ENCODE data around the gene CUX1. TPM values are rescaled to one million over a fixed set of nuclear protein-coding genes. Genes with fewer than 3 reads are reported as not detected.

The CUX1 gene
- total and polyA plus RNA-seq, 5 donors = 54.1 to 146 (median 109) TPM

DNA sequence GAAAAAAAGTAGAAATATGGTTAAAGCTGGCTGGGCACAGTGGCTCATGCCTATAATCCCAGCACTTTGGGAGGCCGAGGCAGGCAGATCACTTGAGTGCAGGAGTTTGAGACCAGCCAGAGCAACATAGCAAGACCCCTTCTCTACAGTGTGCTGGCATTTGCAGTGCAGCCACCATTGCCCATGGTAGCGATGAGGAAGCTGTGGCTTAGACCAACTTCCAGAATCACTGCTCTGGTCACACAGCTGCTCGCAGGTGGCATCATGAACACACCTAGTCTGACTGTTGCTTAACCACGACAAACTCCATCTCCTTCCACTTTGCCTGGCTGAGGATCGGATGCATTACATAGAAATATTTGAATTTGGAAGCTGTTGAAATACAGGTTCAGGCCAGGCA, 137.1 kb downstream of the CUX1 start:
- peaks cover 13% of the 10 kb centered on the region for H3K4me1 ChIP-seq (ENCODE audit: control insufficient read depth, insufficient read depth, low read length)
- WGBS = 89% methylated on average over 5 of the region's 5 CpGs
- no peak overlapping the region for H3K4me3 ChIP-seq (ENCODE audit: low read length)
- H3K9me3 ChIP-seq (ENCODE audit: control insufficient read depth, low read length) = no peaks in the 10 kb centered on the region
- DNase-seq (peak in 1 of 3 donors; percentile 5), ATAC-seq (no peak)
- intact Hi-C loops (cut with DNase I) = no loop called here
- H3K27me3 ChIP-seq (ENCODE audit: control insufficient read depth, insufficient read depth) = no peaks in the 10 kb centered on the region
- peak overlapping the region; percentile 92 for H3K27ac ChIP-seq (ENCODE audit: low read length)

DNA sequence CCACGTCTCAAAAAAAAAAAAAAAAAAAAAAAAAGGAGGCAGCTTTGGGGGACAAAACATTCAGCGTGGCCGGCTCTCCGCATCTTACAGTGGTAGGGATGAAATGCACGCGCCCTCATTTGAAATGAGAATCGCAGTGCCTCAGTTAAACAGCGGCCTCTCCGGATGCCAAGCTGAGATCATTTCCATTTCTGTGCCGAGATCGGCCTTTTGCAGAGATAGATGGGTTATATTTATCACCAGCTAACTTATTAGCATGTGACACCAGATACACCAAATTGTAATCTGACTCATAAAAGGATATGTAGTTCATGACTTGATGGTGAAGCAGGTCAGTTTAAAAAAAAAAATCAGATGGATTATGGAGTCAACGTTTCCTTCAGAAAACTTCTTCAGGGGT, 138.7 kb downstream of the CUX1 start:
- peak; percentile 54 to 57 for ATAC-seq

DNA sequence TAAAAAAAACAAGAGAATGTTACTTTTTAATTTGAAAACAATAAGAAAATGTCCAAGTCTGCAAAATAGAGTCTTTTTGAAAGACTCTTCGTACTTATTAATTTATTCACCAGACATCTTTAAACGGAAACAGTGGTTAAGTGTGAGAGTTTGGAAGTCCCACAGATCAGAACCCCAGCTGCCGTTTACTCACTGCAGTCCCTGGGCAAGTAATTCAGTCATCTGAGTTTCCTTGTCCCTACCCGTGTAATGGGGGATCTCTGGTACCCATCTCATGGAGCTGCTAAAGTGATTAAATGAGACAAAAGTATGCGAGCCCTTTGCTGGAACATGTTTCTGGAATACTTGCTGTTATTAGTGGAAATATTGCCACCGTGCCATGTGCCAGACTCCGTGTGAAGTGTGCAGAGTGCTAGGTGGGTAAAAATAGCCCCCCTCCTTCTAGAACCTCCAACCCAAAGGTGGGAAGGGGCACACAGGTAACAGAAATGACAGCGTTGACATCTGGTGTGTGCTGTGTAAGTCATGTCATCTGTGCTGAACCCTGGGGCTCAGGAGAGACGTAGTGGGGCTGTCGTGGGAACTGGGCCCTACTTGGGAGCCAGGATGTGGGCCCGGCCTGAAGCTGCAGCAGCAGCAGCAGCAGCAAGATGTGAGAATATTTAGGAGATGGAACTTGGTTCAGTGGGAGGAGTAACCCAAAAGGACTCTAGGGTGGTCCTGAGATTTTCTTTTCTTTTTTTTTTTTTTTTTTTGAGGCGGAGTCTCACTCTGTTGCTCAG, 140.5 kb downstream of the CUX1 start:
- DNase-seq = no peak
- ATAC-seq = no peak
- 73% methylated on average over 12 of the region's 12 CpGs for WGBS
- peak overlapping the region; percentile 42 for H3K27ac ChIP-seq (ENCODE audit: low read length)
- intact Hi-C loops (cut with DNase I) = no loop called here
- no peak overlapping the region for H3K4me3 ChIP-seq (ENCODE audit: low read length)
- H3K4me1 ChIP-seq (ENCODE audit: control insufficient read depth, insufficient read depth, low read length) = peaks cover 9% of the 10 kb centered on the region
- H3K9me3 ChIP-seq (ENCODE audit: control insufficient read depth, low read length) = no peaks in the 10 kb centered on the region
- H3K27me3 ChIP-seq (ENCODE audit: control insufficient read depth, insufficient read depth) = no peaks in the 10 kb centered on the region

More for the DNA sequence above, 138.7 kb downstream of the CUX1 start:
- peak overlapping the region; percentile 92 for H3K27ac ChIP-seq (ENCODE audit: low read length)
- intact Hi-C loops (cut with DNase I) = no loop called here
- WGBS = 55% methylated on average over 12 of the region's 12 CpGs
- DNase-seq = peak in 2 of 3 donors; percentile 57 to 60
- H3K9me3 ChIP-seq (ENCODE audit: control insufficient read depth, low read length) = no peaks in the 10 kb centered on the region
- H3K4me1 ChIP-seq (ENCODE audit: control insufficient read depth, insufficient read depth, low read length) = peaks cover 13% of the 10 kb centered on the region
- H3K27me3 ChIP-seq (ENCODE audit: control insufficient read depth, insufficient read depth) = no peaks in the 10 kb centered on the region
- H3K4me3 ChIP-seq (ENCODE audit: low read length) = no peak overlapping the region

DNA sequence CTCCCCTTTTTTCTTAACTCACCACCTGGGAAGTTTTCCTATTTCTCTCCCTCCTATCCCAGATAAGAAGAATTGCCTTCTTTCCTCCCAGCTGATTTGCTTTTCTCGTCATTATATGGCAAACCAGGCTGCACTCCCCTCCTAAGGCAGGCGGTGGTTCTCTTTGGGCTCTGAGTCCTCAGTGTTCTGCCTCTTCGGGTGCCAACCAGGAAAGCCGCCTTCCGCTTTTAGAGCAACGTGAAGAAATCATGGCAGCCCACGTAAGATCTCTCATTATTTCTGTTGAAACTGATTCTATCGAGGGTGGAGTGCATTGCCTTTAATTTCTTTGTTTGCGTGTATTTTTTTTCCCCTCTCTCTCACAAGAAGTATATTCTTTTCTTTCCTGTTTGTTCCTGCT, 141.9 kb downstream of the CUX1 start:
- Histone ChIP-seq H3K27ac (ENCODE audit: low read length) (no peak overlapping the region), H3K9me3 (ENCODE audit: control insufficient read depth, low read length) (no peaks in the 10 kb centered on the region), H3K4me1 (ENCODE audit: control insufficient read depth, insufficient read depth, low read length) (peaks cover 11% of the 10 kb centered on the region), H3K27me3 (ENCODE audit: control insufficient read depth, insufficient read depth) (no peaks in the 10 kb centered on the region), H3K4me3 (ENCODE audit: low read length) (no peak overlapping the region)
- DNase-seq (peak in 1 of 3 donors; percentile 18), ATAC-seq (no peak)
- intact Hi-C loops (cut with DNase I) = no loop called here
- whole genome bisulfite sequencing = 92% methylated on average over 9 of the region's 9 CpGs

DNA sequence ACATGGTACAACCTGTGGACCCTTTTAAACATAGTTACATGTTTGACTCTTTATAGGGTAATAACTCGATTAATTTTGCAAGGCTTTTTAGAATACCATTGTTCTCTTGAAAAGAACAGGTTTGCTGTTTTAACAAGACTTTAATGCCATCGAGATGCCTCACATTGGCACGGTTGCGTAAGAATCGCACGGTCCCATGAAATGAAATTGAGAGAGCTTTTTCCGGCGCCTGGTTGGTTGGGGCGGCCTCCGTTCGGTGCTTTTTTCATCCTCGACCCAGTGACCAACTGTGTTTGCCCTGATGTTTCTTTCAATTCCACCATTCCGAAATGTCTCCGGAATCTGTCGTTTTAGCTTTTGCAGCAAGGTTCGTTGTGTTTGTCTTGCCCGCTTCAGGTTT, 142.4 kb downstream of the CUX1 start:
- no peak overlapping the region for H3K4me3 ChIP-seq (ENCODE audit: low read length)
- no peaks in the 10 kb centered on the region for H3K9me3 ChIP-seq (ENCODE audit: control insufficient read depth, low read length)
- H3K27ac ChIP-seq (ENCODE audit: low read length) = no peak overlapping the region
- H3K27me3 ChIP-seq (ENCODE audit: control insufficient read depth, insufficient read depth) = no peaks in the 10 kb centered on the region
- DNase-seq (peak in 1 of 3 donors; percentile 16), ATAC-seq (no peak)
- H3K4me1 ChIP-seq (ENCODE audit: control insufficient read depth, insufficient read depth, low read length) = peaks cover 11% of the 10 kb centered on the region
- 97% methylated on average over 17 of the region's 17 CpGs for WGBS
- intact Hi-C loops (cut with DNase I) = no loop called here

DNA sequence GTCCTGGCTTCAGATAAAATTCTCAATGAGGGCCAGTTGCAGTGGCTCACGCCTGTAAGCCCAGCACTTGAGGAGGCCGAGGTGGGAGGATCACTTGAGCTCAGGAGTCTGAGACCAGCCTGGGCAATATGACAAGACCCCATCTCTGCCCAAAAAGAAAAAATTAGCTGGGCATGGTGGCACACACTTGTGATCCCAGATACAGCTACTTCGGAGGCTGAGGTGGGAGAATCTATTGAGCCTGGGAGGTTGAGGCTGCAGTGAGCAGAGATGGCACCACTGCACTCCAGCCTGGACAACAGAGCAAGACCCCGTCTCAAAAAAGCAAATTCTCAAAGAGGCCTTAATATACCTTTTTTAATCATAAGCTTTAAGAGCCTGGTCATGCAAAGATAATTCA, 142.9 kb downstream of the CUX1 start:
- Histone ChIP-seq H3K9me3 (ENCODE audit: control insufficient read depth, low read length) (no peaks in the 10 kb centered on the region), H3K27ac (ENCODE audit: low read length) (no peak overlapping the region), H3K4me3 (ENCODE audit: low read length) (no peak overlapping the region), H3K27me3 (ENCODE audit: control insufficient read depth, insufficient read depth) (no peaks in the 10 kb centered on the region), H3K4me1 (ENCODE audit: control insufficient read depth, insufficient read depth, low read length) (peaks cover 13% of the 10 kb centered on the region)
- intact Hi-C loops (cut with DNase I) = no loop called here
- DNase-seq (no peak), ATAC-seq (no peak)
- 97% methylated on average over 4 of the region's 4 CpGs for WGBS

DNA sequence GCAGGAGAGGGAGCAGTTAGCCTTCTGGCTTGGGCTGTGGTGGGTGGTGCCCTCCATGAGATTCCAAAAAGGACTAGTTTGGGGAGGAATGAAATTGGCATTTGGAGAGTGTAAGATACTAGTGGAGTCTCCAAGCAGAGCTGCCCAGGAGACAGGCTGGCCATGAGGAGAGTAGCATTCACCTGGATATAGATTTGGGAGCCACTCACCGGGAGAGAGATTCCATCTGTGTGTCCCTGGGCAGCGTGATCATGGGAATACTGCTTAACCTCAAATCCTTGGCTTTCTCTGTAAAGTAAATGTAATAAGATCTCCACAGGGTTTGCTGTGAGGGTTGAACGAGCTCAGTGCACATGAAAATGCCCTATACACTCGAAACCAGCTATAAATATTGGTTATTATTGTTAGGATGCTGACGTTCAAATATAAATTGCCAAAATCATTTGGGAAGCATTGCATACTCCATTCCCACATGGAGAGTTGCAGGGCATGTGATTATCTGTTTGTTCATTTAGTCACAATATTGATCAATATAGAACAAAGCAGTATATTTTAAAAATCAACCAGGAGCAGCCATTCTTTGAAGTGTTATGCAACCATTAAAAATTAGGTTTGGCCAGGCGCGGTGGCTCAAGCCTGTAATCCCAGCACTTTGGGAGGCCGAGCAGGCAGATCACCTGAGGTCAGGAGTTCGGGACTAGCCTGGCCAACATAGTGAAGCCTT, 143.7 kb downstream of the CUX1 start:
- H3K9me3 ChIP-seq (ENCODE audit: control insufficient read depth, low read length) = no peaks in the 10 kb centered on the region
- no peak overlapping the region for H3K27ac ChIP-seq (ENCODE audit: low read length)
- intact Hi-C loops (cut with DNase I) = no loop called here
- no peak for DNase-seq
- H3K27me3 ChIP-seq (ENCODE audit: control insufficient read depth, insufficient read depth) = no peaks in the 10 kb centered on the region
- ATAC-seq = no peak
- no peak overlapping the region for H3K4me3 ChIP-seq (ENCODE audit: low read length)
- 83% methylated on average over 9 of the region's 9 CpGs for WGBS
- H3K4me1 ChIP-seq (ENCODE audit: control insufficient read depth, insufficient read depth, low read length) = peaks cover 12% of the 10 kb centered on the region

DNA sequence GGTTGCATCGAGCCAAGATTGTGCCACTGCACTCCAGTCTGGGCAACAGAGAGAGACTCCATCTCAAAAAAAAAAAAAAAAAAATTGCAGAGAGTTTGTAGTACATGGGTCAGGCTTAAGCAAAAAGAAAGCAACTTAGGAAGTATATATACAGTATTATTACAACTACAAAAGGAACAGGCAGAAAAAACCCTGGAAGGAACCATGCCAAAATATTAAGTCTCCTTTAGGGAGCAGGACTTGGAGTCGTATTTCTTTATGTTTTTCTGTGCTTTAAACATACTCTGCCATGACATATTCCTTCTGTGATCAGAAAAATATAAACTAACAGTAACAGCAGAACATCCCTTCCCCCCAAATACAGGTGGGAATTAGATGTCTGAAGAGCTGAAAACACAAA, 144.4 kb downstream of the CUX1 start:
- WGBS = 60% methylated on average over 2 of the region's 2 CpGs
- ATAC-seq (no peak), DNase-seq (peak in 1 of 3 donors; percentile 5)
- Histone ChIP-seq H3K4me3 (ENCODE audit: low read length) (no peak overlapping the region), H3K27ac (ENCODE audit: low read length) (no peak overlapping the region), H3K9me3 (ENCODE audit: control insufficient read depth, low read length) (no peaks in the 10 kb centered on the region), H3K27me3 (ENCODE audit: control insufficient read depth, insufficient read depth) (no peaks in the 10 kb centered on the region), H3K4me1 (ENCODE audit: control insufficient read depth, insufficient read depth, low read length) (peaks cover 9% of the 10 kb centered on the region)
- intact Hi-C loops (cut with DNase I) = no loop called here

DNA sequence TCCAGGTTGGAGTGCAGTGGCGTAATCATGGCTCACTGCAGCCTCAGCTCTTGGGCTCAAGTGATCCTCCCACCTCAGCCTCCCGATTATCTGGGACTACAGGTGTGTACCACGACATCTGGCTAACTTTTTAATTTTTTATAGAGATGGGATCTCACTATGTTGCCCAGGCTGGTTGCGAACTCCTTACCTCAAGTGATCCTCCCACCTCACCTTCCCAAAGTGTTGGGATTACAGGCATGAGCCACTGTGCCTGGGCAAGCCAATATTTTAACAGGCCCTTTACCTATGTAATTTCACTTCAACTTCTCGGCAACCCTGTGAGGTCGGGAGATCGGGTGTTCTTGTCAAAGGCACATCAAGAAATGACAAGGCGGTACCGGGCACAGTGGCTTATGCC, 146.3 kb downstream of the CUX1 start:
- 97% methylated on average over 9 of the region's 9 CpGs for WGBS
- Histone ChIP-seq H3K4me1 (ENCODE audit: control insufficient read depth, insufficient read depth, low read length) (peaks cover 5% of the 10 kb centered on the region), H3K9me3 (ENCODE audit: control insufficient read depth, low read length) (no peaks in the 10 kb centered on the region), H3K27me3 (ENCODE audit: control insufficient read depth, insufficient read depth) (no peaks in the 10 kb centered on the region), H3K4me3 (ENCODE audit: low read length) (no peak overlapping the region), H3K27ac (ENCODE audit: low read length) (no peak overlapping the region)
- DNase-seq (no peak), ATAC-seq (no peak)
- intact Hi-C loops (cut with DNase I) = no loop called here

DNA sequence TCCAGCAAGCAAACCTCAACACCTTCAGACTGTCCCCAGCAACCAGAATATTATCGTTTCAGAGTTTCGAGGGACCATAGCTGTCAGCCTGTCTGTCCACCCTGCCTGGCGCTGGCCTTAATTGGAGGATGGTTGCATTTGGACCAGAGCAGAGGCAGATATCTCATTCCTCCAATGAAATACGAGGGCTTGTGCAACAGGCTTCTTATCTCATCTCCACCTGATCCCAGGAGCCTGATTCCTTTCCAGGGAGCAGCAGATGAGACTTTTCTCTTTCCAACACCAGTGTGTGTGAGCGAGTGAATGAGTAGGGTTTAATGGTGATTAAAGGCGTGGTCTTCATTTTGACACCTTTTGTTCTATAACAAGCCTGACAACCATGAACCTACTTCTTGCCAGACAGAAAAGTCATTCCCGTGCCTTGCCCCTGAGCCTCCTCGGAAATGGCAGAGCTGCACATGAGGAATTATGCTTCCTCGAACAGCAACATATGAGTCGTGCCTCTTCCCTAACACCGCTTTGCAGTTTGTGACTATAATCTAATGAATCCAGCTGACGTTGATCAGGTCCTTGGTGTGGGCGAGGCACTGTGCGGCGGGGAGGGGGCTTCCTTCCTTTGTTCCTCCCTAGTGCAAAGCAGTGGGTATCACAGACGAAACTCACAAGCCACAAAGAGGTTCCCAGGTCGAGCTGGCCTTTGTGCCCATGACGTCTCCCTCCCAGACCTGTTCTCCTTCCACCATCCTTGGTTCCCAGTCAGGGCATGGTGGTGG, 147.4 kb downstream of the CUX1 start:
- no peak overlapping the region for H3K4me3 ChIP-seq (ENCODE audit: low read length)
- DNase-seq (peak in 1 of 3 donors; percentile 9), ATAC-seq (no peak)
- intact Hi-C loops (cut with DNase I) = no loop called here
- peaks cover 5% of the 10 kb centered on the region for H3K4me1 ChIP-seq (ENCODE audit: control insufficient read depth, insufficient read depth, low read length)
- no peak overlapping the region for H3K27ac ChIP-seq (ENCODE audit: low read length)
- WGBS = 79% methylated on average over 18 of the region's 18 CpGs
- H3K9me3 ChIP-seq (ENCODE audit: control insufficient read depth, low read length) = no peaks in the 10 kb centered on the region
- H3K27me3 ChIP-seq (ENCODE audit: control insufficient read depth, insufficient read depth) = no peaks in the 10 kb centered on the region

Measured in right cardiac atrium (tissue), 5 donors.